ENCODE results near the gene ALDH3A2.

Gene ALDH3A2

GRCh38 chr17:19717031-19717360 lies 68.4 kb downstream of the ALDH3A2 start:
- no peak for FAIRE-seq

- no peak for FAIRE-seq
These were observed 68.9 kb downstream of the ALDH3A2 start for GRCh38 chr17:19717411-19717908.

GRCh38 chr17:19718041-19718612 lies 69.6 kb downstream of the ALDH3A2 start:
- no peak for FAIRE-seq

- no peak for FAIRE-seq
These were observed 70.2 kb downstream of the ALDH3A2 start for GRCh38 chr17:19718613-19719354.

GRCh38 chr17:19719355-19720209 lies 71.0 kb downstream of the ALDH3A2 start:
- no peak for FAIRE-seq

- no peak for FAIRE-seq
These were observed 71.6 kb downstream of the ALDH3A2 start for GRCh38 chr17:19720210-19720475.

GRCh38 chr17:19720631-19721426 lies 72.3 kb downstream of the ALDH3A2 start:
- FAIRE-seq: no peak

- no peak for FAIRE-seq
These were observed 75.4 kb downstream of the ALDH3A2 start for GRCh38 chr17:19723964-19724363.

GRCh38 chr17:19724501-19725420 lies 76.2 kb downstream of the ALDH3A2 start:
- FAIRE-seq: no peak

- FAIRE-seq: no peak
These were observed 76.9 kb downstream of the ALDH3A2 start for GRCh38 chr17:19725486-19725885.

GRCh38 chr17:19726631-19727376 lies 78.3 kb downstream of the ALDH3A2 start:
- FAIRE-seq: no peak
